ENCODE data around the gene OSBPL2. TPM values are rescaled to one million over a fixed set of nuclear protein-coding genes. Genes with fewer than 3 reads are reported as not detected.

Gene OSBPL2
- total and polyA plus RNA-seq, 2 experiments from 2014 or later: 16.6 to 31.2 TPM

- Mint-ChIP-seq H3K27ac (no peak overlapping the region), H3K4me3 (no peak overlapping the region), H3K4me1 (no peaks in the 10 kb centered on the region), H3K9me3 (no peaks in the 10 kb centered on the region), H3K36me3 (ENCODE audit: low read depth) (peaks cover 37% of the 10 kb centered on the region), H3K27me3 (ENCODE audit: insufficient read depth, low read depth, poor library complexity) (peaks cover 7% of the 10 kb centered on the region)
- no peaks in the 10 kb centered on the region for H3K4me1 ChIP-seq (ENCODE audit: insufficient read depth)
- H3K4me3 ChIP-seq: no peak overlapping the region
- H3K4me2 ChIP-seq: no peak overlapping the region
- no peaks in the 10 kb centered on the region for H3K79me2 ChIP-seq (replicated peaks; ENCODE audit: insufficient read depth)
- no peak for ATAC-seq
- H3K9me2 ChIP-seq (ENCODE audit: insufficient read depth): no peaks in the 10 kb centered on the region
- H4K20me1 ChIP-seq (replicated peaks; ENCODE audit: insufficient read depth): no peaks in the 10 kb centered on the region; the same call in 1 of the 2 replicates
- DNase-seq (ENCODE audit: low spot score): no peak
- H3K27ac ChIP-seq (ENCODE audit: low read depth): no peak overlapping the region
- no peaks in the 10 kb centered on the region for H3K27me3 ChIP-seq (ENCODE audit: insufficient read depth)
- no peak overlapping the region for H2AFZ ChIP-seq
- TF ChIP-seq NANOG (IDR thresholded peaks at IDR 0.05; ENCODE audit: borderline replicate concordance): no peak
- no peak for TF ChIP-seq EZH2 (IDR thresholded peaks at IDR 0.05; ENCODE audit: low read depth, unreplicated experiment)
- no peaks in the 10 kb centered on the region for H3K36me3 ChIP-seq (ENCODE audit: insufficient read depth)
- 0 out of 2 replicates have a peak, but pooled peaks cover 5% of the 10 kb centered on the region for H3F3A ChIP-seq (replicated peaks; ENCODE audit: low read depth)
These were observed 54.9 kb downstream of the OSBPL2 start for GRCh38 chr20:62293111-62293784.

DNA sequence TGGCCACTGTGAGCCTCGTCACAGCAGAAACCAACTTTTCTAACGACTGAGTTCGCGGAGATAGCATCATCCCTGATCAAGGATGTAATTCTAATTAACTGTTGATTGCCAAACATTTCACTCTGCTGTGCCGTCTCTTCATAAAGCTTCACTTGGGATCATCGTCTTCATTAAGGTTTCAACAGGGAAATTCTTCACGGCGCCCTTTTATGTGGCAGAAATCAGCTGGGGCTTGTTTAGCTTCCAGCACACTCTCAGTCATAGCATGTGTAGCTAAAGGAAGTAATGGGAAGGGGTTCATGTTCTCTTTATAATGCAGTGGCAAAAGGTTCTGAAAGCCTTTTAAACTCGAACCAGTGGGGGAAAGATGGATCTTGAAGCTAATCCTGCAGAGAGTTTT, 55.6 kb downstream of the OSBPL2 start:
- Mint-ChIP-seq H3K4me3 (no peak overlapping the region), H3K27me3 (ENCODE audit: insufficient read depth, low read depth, poor library complexity) (peaks cover 7% of the 10 kb centered on the region), H3K9me3 (no peaks in the 10 kb centered on the region), H3K36me3 (ENCODE audit: low read depth) (peaks cover 33% of the 10 kb centered on the region), H3K27ac (no peak overlapping the region), H3K4me1 (no peaks in the 10 kb centered on the region)
- Histone ChIP-seq H3K79me2 (replicated peaks; ENCODE audit: insufficient read depth) (no peaks in the 10 kb centered on the region), H3F3A (replicated peaks; ENCODE audit: low read depth) (0 out of 2 replicates have a peak, but pooled peaks cover 5% of the 10 kb centered on the region), H2AFZ (no peak overlapping the region), H3K27me3 (ENCODE audit: insufficient read depth) (no peaks in the 10 kb centered on the region), H4K20me1 (replicated peaks; ENCODE audit: insufficient read depth) (no peaks in the 10 kb centered on the region; the same call in 1 of the 2 replicates), H3K9me2 (ENCODE audit: insufficient read depth) (no peaks in the 10 kb centered on the region), H3K4me3 (no peak overlapping the region), H3K27ac (ENCODE audit: low read depth) (peak overlapping the region; percentile 15; the same call in 1 of the 2 replicates), H3K36me3 (ENCODE audit: insufficient read depth) (no peaks in the 10 kb centered on the region), H3K4me2 (no peak overlapping the region), H3K4me1 (ENCODE audit: insufficient read depth) (no peaks in the 10 kb centered on the region)
- DNase-seq (ENCODE audit: low spot score) (no peak), ATAC-seq (no peak)
- TF ChIP-seq ZNF462 (CRISPR knock-in tag; IDR thresholded peaks at IDR 0.05) (no peak), EZH2phosphoT487 (IDR thresholded peaks at IDR 0.05; ENCODE audit: unreplicated experiment) (no peak), REST (IDR thresholded peaks at IDR 0.05; ENCODE audit: unreplicated experiment) (no peak), ZNF114 (CRISPR knock-in tag; IDR thresholded peaks at IDR 0.05) (no peak), JUNB (IDR thresholded peaks at IDR 0.05; ENCODE audit: unreplicated experiment) (no peak), NANOG (IDR thresholded peaks at IDR 0.05; ENCODE audit: borderline replicate concordance) (no peak), STAT1 (IDR thresholded peaks at IDR 0.05; ENCODE audit: unreplicated experiment) (no peak), ZNF331 (CRISPR knock-in tag; IDR thresholded peaks at IDR 0.05; ENCODE audit: low read depth) (no peak), CREB1 (CRISPR knock-in tag; IDR thresholded peaks at IDR 0.05; ENCODE audit: low read depth) (no peak), EZH2 (IDR thresholded peaks at IDR 0.05; ENCODE audit: low read depth, unreplicated experiment) (no peak)
- TF ChIP-seq, protein P1, sequence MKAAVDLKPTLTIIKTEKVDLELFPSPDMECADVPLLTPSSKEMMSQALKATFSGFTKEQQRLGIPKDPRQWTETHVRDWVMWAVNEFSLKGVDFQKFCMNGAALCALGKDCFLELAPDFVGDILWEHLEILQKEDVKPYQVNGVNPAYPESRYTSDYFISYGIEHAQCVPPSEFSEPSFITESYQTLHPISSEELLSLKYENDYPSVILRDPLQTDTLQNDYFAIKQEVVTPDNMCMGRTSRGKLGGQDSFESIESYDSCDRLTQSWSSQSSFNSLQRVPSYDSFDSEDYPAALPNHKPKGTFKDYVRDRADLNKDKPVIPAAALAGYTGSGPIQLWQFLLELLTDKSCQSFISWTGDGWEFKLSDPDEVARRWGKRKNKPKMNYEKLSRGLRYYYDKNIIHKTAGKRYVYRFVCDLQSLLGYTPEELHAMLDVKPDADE (IDR thresholded peaks at IDR 0.05): no peak

All from GM23338 (cell line).